CD4-positive, alpha-beta T cell treated with Interferon gamma for 1 hour (primary cell): ENCODE results near the gene CTSF.
"Not testable (repeated sequence)": the region's sequence is repeated elsewhere in the genome, so short reads cannot be mapped to it uniquely, and the experiment has no call there.

Source experiments
- DNase-seq: peaks from one replicate; pipeline ENCODE4 v3.0.0-alpha.2; 2020

CTSF gene

GRCh38 chr11:66568124-66568916 lies at the start of gene CTSF:
TSS of gene CTSF (minus strand) at chr11:66568606. CDS start at chr11:66568486, 120 bp downstream.
- peak; percentile 73 for DNase-seq

DNA sequence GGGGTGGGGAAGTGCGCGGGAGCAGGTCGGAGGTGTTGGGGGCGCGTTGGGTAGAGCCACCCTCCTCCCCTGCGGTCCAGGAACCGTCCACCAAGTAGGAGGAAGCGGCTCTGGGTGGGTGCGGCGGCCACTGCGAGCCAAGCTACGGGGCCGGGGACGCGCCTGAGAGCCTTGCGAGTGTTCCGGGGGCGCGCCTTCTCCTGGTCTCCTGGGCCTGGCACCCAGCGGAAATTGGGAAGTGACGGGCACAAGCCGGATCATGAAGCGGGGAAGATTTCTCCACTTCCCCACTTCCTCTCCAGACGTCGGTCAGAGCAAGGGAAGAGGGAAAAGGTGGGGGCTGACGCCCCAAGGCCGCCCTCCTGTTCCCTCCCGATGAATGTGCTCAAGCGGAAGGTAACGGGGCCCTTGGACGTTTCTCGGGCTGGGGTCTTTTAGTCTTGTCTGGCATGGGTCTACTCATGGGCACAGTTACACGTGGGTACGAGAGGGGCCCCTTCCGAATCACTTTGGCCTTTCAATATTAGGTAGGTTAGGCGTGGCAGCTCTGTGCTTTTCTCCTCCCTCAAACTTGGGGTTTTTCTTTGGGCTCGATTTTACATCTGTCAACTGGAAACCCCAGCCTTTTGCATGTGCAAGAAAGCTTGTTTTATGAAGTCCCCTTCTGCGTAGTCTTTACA lies 48.9 kb upstream of the CTSF start:
- DNase-seq = no peak

GRCh38 chr11:66616379-66617154 lies 48.2 kb upstream of the CTSF start, which contains the start of gene RBM14:
TSS of gene RBM14 (plus strand) at chr11:66616630. CDS start at chr11:66616721, 91 bp downstream.
- DNase-seq = peak; percentile 99

GRCh38 chr11:66614073-66614472 lies 45.7 kb upstream of the CTSF start:
- DNase-seq = no peak

DNA sequence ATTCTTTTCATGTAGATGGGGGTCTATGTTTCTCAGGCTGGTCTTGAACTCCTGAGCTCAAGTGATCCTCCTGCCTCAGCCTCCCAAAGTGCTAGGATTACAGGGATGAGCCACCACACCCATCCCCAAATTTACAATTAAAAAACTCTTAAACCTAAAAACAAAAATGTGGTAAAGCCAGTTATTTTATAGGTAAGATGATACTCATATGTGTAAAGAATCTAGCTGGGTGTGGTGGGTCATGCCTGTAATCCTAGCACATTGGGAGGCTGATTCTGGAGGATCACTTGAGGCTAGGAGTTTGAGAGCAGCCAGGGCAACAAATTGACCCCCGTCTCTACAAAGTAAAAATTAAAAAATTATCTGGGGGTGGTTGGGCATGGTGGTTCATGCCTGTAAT lies 44.1 kb upstream of the CTSF start:
- no peak for DNase-seq

DNA sequence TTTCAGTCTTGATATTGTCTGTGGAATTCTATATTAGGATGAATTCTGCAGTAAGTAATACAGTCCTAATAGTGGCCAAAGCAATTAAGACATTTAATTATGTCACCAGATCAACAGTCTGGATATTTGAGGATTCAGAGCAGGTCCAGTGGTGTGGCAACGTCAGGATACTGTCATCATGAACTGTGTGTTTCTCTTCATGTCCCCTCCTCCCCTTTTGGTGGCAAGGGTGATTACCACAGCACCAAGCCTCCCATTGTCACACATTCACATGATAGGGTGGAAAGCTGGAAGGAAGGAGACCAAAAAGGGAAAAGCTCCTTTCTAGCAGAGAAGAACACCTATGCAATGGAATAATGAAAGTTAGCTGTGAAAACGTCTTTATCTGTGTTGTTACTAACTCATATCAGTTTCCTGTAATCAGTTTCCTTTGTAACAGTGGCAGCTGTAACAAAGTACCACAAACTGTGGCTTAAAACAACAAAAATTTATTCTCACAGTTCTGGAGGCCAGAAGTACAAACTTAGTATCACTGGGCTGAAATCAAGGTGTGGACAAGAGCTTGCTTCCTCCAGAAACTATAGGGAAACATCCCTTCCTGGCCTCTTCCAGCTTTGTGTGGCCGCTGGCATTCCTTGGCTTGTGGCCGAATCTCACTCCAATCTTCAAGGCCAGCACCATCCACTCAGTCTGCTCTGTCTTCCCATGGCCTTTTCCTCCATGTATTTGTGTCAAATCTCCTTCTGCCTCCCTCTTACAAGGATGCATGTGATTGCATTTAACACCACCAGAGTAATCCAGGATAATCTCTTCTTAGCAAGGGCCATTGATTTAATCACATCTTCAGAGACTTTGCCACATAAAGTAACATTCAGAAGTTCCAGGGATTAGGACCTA lies 41.6 kb upstream of the CTSF start:
- no peak for DNase-seq

DNA sequence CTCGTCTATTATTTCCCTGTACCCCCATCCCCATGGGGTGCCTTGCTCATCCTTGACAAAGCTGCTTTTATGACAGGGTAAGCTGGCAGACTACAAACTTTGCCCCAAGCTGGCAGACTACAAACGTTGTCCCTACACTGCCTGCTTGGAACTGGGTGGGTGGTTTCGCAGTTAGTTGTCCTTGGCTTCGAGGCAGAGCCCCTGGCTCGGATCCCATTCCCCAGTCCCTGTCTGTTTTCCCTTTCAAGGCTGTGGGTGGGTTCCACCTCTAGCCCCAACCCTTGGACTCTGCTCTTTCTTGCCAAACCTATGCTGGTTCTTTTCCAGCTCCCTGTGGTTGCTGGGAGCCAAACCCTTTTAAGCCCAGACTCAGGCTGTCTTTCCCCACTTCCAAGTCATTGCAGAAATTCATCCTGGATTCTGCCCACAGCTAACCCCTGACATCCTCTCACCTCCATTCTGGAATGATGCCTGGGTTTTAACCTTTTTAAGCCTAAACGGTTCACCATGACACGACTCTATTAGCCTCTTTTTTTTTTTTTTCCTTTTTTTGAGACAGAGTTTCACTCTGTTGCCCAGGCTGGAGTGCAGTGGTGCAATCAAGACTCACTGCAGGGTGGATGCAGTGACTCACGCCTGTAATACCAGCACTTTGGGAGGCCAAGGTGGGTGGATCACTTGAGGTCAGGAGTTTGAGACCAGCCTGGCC lies 38.9 kb upstream of the CTSF start:
- no peak for DNase-seq

DNA sequence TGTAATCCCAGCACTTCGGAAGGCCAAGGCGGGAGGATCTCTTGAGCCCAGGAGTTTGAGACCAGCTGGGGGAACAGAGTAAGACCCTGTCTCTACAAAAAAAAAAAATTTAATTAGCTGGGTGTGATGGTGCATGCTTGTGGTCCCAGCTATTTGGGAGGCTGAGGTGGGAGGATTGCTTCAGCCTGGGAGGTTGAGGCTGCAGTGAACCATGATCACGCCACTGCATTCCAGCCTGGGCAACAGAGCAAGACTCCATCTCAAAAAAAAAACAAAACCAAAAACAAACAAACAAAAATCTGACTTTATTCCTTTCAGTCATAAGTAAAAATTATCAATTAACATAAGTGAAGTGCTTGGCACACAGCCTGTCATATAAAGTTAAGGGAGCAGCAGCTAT lies 38.2 kb upstream of the CTSF start:
- DNase-seq = not testable (repeated sequence)

- DNase-seq = no peak
Observed at GRCh38 chr11:66604155-66604554, 35.7 kb upstream of the CTSF start.

GRCh38 chr11:66603072-66603471 lies 34.7 kb upstream of the CTSF start:
- no peak for DNase-seq

DNA sequence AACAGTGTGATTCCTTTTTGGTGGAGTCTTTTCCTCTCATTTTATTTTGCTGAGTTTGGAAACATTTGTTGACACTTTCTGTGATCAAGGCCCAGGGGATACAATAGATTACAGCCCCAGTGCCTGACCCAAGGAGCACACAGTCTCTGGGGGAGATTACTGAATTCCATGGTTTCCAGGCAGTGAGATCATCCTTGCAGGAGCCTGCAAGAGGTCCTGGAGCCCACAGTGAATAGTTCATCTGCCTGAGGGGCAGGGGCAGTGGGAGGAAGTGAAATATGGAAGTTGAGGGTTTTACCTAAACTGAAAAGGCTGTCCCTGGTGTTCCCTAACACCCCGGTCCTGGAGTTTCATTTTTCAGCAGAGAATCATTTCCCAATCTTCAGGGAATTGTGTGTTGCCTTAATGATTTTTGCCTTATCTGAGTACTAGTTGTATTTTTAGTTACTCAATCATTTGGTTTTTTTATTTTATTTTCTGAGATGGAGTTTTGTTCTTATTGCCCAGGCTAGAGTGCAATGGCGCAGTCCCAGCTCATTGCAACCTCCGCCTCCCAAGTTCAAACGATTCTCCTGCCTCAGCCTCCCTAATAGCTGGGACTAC lies 32.3 kb upstream of the CTSF start:
- DNase-seq = no peak

- DNase-seq = no peak
Observed at GRCh38 chr11:66600219-66600618, 31.8 kb upstream of the CTSF start.

GRCh38 chr11:66598993-66599392 lies 30.6 kb upstream of the CTSF start:
- DNase-seq = no peak

GRCh38 chr11:66595245-66595904 lies 27.0 kb upstream of the CTSF start:
- DNase-seq = no peak

DNA sequence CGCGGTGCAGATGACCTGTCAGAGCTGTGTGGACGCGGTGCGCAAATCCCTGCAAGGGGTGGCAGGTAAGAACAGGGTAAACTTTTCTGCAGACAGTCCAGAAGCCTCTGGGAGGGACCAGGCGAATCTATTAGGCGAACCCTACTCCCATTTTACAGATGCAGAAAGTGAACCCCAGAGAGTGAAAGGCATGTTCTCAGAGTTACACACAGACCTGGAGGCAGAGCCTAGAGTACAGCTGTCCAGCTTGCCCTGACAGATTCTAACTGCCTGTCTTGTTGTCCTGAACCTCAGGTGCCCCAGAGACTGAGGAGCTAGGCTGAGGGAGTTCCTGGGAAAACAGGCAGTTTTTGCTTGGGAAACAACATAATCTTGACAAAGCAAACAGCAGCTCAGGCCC lies 25.2 kb upstream of the CTSF start:
- no peak for DNase-seq

GRCh38 chr11:66593303-66593635 lies 24.9 kb upstream of the CTSF start:
- no peak for DNase-seq

DNA sequence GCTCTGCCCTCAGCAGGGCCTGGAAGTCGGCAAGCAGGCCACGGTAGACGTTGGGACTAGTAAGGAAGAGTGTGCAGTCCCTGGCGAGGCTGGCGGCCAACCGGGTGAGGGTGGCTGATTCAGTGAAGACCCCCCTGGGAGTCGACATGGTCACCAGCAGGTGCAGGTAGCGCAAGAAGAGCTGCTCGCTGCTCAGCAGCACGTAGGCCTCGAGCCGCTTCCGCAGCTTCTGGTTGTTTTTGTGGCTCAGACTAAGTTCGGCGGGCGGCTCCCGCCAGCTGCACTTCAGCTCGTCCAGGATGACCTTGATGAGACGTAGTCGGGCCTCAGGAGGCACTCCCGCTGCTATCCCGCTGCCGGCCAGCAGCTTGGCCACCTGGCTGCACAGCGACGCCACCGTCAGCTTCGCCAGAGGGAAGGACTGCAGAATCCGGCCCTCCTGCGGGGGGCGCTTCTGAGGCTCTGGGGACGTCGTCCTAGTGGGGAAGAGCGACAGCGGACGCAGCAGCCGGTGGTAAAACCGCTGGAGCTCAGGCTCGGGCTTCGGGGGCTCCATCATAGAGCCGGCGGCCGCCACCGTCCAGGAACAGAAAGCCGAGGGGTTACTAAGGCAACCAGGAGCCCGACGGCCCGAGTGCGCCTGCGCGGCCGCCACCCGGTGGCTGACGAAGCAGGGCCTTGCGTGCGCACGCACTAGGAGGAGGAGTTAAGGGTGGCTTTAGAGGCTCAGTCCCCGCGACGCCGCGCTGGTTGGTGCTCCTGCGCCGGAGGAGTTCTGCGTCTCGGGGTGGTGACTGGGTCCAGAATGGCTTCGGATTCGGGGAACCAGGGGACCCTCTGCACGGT lies 24.3 kb upstream of the CTSF start, which contains the start of the genes CCDC87 and CCS:
Gene CCDC87 (minus strand): TSS at position 607 of the 846 bp plus-strand sequence. CDS start 48 bp downstream, at position 559.
Gene CCS (plus strand): TSS at position 729 of the 846 bp plus-strand sequence. CDS start 77 bp downstream, at position 806.
- DNase-seq = peak; percentile 98

DNA sequence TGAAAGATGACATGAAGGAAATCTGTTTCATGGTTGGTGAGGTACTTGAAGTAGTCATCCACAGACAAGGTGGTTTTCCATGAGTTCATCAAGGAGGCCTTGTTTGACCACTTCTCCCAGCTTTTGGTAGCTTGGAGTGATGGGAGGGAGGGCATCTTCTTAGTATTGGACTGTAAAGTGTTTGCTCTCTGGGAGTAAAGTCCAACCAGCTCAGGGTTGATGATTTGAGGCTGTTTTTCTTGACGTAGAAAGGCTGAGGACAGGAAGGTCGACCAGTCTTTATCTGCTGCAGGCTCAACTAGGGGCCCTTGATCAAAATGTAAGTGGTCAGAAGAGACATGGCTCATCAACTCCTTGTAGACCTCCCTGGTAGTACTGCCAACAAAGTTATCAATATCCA lies 22.8 kb upstream of the CTSF start:
- DNase-seq = no peak

- DNase-seq = no peak
Observed at GRCh38 chr11:66589996-66590675, 21.7 kb upstream of the CTSF start.
